ENCODE data around the gene MT3. TPM values are rescaled to one million over a fixed set of nuclear protein-coding genes. Genes with fewer than 3 reads are reported as not detected.

Gene MT3
- total and polyA plus RNA-seq, 4 experiments from 2014 or later, result 1.1 TPM; not detected in 3

DNA sequence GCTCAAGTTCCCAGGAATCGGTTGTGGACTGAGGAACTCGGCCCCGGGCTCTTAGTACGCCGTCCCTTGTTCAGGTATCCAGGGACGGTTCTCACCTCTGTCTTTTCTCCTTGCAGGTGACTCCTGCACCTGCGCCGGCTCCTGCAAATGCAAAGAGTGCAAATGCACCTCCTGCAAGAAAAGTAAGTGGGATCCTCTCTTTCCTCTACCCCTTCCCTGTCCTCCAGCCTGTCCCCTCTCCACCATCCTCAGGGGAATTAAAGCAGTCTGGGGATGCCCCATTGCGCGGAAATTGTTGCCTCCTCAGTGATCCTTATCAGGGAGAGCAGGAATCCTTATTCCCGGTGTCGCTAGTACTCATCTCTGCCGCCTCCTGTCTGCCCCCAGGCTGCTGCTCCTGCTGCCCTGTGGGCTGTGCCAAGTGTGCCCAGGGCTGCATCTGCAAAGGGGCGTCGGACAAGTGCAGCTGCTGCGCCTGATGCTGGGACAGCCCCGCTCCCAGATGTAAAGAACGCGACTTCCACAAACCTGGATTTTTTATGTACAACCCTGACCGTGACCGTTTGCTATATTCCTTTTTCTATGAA lies 19.6 kb downstream of the MT3 start:
- Mint-ChIP-seq H3K9me3 (no peaks in the 10 kb centered on the region), H3K27ac (peak overlapping the region; percentile 88 to 100 (median 96)), H3K4me3 (peak overlapping the region; percentile 92 to 99 (median 98)), H3K27me3 (no peaks in the 10 kb centered on the region), H3K4me1 (peaks cover 26 to 53% (median 38%) of the 10 kb centered on the region in 4 donors), H3K36me3 (peaks cover 0 to 4% of the 10 kb centered on the region in 2 donors)
- ChIA-PET CTCF (ENCODE audit: partially characterized antibody) (interaction anchor here (0.9 to 5.9 kb wide), 7 partner anchors 8 to 128 kb away, joined by 3 to 35 read pairs (median 5); no protein-coding TSS in a partner anchor), POLR2A (ENCODE audit: partially characterized antibody) (interaction anchor here (0.9 to 4.7 kb wide), 15 partner anchors 9 to 92 kb away, joined by 3 to 30 read pairs (median 4); partner anchors contain the start of genes BBS2, MT1E and MT1X)
- peak in 1 of 5 donors; percentile 9 for DNase-seq
- Histone ChIP-seq H3K4me3 (ENCODE audit: low read length in 2 of 2) (peak overlapping the region; percentile 70 to 94), H3K4me1 (ENCODE audit: insufficient read depth, low read length) (peaks cover 46% of the 10 kb centered on the region), H3K27ac (ENCODE audit: low read depth, low read length) (peak overlapping the region; percentile 82), H3K36me3 (ENCODE audit: insufficient read depth, low read length) (no peaks in the 10 kb centered on the region), H3K27me3 (ENCODE audit: insufficient read depth, low read length) (no peaks in the 10 kb centered on the region), H3K9me3 (ENCODE audit: control insufficient read depth in 1 of 2, low read length in 2 of 2) (no peaks in the 10 kb centered on the region)
- intact Hi-C loops (cut with micrococcal nuclease), result loop anchor here (1.0 to 2.0 kb wide), 6 partner anchors 8 to 93 kb away; partner anchors contain the start of genes MT1F and MT1X

DNA sequence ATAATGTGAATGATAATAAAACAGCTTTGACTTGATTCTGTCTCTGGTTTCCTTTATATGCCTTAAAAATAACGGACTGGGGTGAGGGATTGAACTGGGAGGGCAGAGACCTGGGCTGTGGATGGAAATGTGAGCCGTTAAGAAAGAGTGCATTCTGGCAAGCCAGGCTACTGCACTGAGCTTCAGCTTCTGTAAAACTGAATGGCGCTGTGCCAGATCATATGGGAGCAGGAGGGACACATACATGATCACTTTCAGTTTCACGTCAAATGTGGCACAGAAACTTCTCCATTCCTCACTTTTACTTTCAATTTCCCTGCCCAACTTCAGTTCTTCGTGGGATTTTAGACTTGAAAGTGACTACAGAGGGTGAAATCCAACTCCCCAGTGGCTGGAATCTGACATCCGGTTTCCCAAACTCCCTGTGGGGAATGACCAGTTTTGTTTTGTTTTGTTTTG lies 20.2 kb downstream of the MT3 start:
- H3K4me3 Mint-ChIP-seq, result peak overlapping the region; percentile 92 to 99 (median 98)
- intact Hi-C loops (cut with micrococcal nuclease), result loop anchor here (2.0 kb wide), 1 partner anchor 33 kb away; no protein-coding TSS in a partner anchor
- Histone ChIP-seq H3K4me1 (ENCODE audit: insufficient read depth, low read length) (peaks cover 46% of the 10 kb centered on the region), H3K36me3 (ENCODE audit: insufficient read depth, low read length) (no peaks in the 10 kb centered on the region), H3K9me3 (ENCODE audit: control insufficient read depth in 1 of 2, low read length in 2 of 2) (no peaks in the 10 kb centered on the region), H3K4me3 (ENCODE audit: low read length in 2 of 2) (peak overlapping the region; percentile 70 to 94), H3K27ac (ENCODE audit: low read depth, low read length) (peak overlapping the region; percentile 82), H3K27me3 (ENCODE audit: insufficient read depth, low read length) (no peaks in the 10 kb centered on the region)
- H3K27me3 Mint-ChIP-seq, result no peaks in the 10 kb centered on the region
- H3K9me3 Mint-ChIP-seq, result no peaks in the 10 kb centered on the region
- ChIA-PET POLR2A (ENCODE audit: partially characterized antibody) (interaction anchor here (0.6 to 4.7 kb wide), 9 partner anchors 9 to 92 kb away, joined by 3 to 30 read pairs (median 10); partner anchors contain the start of genes MT1E and MT1X), CTCF (ENCODE audit: partially characterized antibody) (interaction anchor here (0.8 to 5.9 kb wide), 8 partner anchors 9 to 854 kb away, joined by 3 to 35 read pairs (median 4); no protein-coding TSS in a partner anchor)
- peaks cover 0 to 4% of the 10 kb centered on the region in 2 donors for H3K36me3 Mint-ChIP-seq
- DNase-seq, result peak; percentile 76 to 90 (median 81)
- H3K4me1 Mint-ChIP-seq, result peaks cover 26 to 53% (median 38%) of the 10 kb centered on the region in 4 donors
- H3K27ac Mint-ChIP-seq, result peak overlapping the region; percentile 88 to 100 (median 96)

DNA sequence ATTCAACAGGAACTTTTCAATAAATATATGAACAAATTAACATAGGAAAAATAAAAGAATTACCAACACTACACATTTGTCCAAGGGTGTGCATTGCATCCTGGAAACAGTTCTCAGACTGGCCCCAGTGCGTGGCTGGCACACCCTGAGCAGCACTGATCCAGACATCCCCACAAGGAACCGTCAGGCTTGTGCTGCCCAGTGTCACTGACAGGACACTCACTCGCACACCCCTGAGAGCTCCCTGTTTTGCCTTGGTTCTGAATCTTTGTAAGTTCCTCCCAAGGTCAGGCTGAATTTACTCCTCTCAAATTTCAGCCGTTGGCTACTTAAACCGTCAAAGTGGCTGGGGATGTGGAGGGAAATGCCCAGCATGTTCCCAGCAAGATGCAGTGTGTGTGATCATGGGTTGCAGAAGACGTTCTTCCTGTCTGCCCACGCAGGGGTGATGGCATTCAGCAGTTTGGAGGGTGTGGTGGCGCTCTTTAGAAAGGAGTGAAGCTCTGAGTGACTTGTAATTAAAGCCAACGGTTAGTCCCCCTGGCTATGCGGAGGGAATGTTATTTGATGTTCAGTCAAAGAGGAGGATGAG lies 20.8 kb downstream of the MT3 start:
- ChIA-PET POLR2A (ENCODE audit: partially characterized antibody) (interaction anchor here (0.6 to 4.7 kb wide), 6 partner anchors 10 to 91 kb away, joined by 3 to 30 read pairs (median 10); partner anchors contain the start of gene MT1X), CTCF (ENCODE audit: partially characterized antibody) (interaction anchor here (0.8 to 5.9 kb wide), 7 partner anchors 9 to 853 kb away, joined by 3 to 35 read pairs (median 4); no protein-coding TSS in a partner anchor)
- no peaks in the 10 kb centered on the region for H3K9me3 ChIP-seq (ENCODE audit: control insufficient read depth in 1 of 2, low read length in 2 of 2)
- peak overlapping the region; percentile 70 to 94 for H3K4me3 ChIP-seq (ENCODE audit: low read length in 2 of 2)
- DNase-seq, result peak; percentile 63 to 86 (median 78)
- H3K4me1 ChIP-seq (ENCODE audit: insufficient read depth, low read length), result peaks cover 46% of the 10 kb centered on the region
- Mint-ChIP-seq H3K4me3 (peak overlapping the region; percentile 92 to 99 (median 98)), H3K4me1 (peaks cover 26 to 53% (median 38%) of the 10 kb centered on the region in 4 donors), H3K27ac (peak overlapping the region; percentile 88 to 100 (median 96)), H3K9me3 (no peaks in the 10 kb centered on the region), H3K27me3 (no peaks in the 10 kb centered on the region), H3K36me3 (peaks cover 0 to 4% of the 10 kb centered on the region in 2 donors)
- no peaks in the 10 kb centered on the region for H3K36me3 ChIP-seq (ENCODE audit: insufficient read depth, low read length)
- peak overlapping the region; percentile 82 for H3K27ac ChIP-seq (ENCODE audit: low read depth, low read length)
- intact Hi-C loops (cut with micrococcal nuclease), result no loop called here
- H3K27me3 ChIP-seq (ENCODE audit: insufficient read depth, low read length), result no peaks in the 10 kb centered on the region

DNA sequence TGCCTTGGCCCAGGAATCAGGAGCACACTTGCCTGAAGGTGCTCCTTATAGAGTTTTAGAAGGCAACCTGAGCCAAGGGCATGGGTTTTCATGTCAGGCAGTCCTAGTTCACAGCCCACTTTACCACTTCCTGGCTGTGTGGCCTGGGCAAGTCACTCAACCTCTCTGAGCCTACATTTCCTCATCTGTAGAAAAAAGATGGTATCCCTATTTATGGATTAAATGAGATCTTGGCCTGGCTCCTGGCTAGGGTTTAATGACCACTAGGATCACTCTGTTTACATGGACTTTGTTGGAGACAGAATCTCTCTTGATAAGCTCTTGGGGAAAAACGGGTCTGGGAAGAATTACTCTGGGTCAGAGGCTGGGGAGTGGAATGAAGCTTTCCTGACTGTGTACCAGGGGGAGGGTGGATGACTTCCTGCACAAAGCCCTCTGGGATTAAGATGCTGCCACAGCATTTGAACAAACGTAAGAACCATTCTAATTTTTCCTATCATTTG lies 21.3 kb downstream of the MT3 start:
- no peak for DNase-seq
- no peaks in the 10 kb centered on the region for H3K27me3 ChIP-seq (ENCODE audit: insufficient read depth, low read length)
- Mint-ChIP-seq H3K9me3 (no peaks in the 10 kb centered on the region), H3K4me3 (peak overlapping the region; percentile 73 to 99 (median 98)), H3K27me3 (no peaks in the 10 kb centered on the region), H3K36me3 (peaks cover 0 to 4% of the 10 kb centered on the region in 2 donors), H3K4me1 (peaks cover 26 to 53% (median 38%) of the 10 kb centered on the region in 4 donors), H3K27ac (peak overlapping the region; percentile 88 to 100 (median 96))
- H3K36me3 ChIP-seq (ENCODE audit: insufficient read depth, low read length), result no peaks in the 10 kb centered on the region
- peaks cover 46% of the 10 kb centered on the region for H3K4me1 ChIP-seq (ENCODE audit: insufficient read depth, low read length)
- peak overlapping the region; percentile 82 for H3K27ac ChIP-seq (ENCODE audit: low read depth, low read length)
- CTCF ChIA-PET (ENCODE audit: partially characterized antibody), result interaction anchor here (1.2 to 5.9 kb wide), 3 partner anchors 33 to 852 kb away, joined by 3 to 35 read pairs (median 7); no protein-coding TSS in a partner anchor
- peak overlapping the region in 1 of 2 donors; percentile 94 for H3K4me3 ChIP-seq (ENCODE audit: low read length in 2 of 2)
- no peaks in the 10 kb centered on the region for H3K9me3 ChIP-seq (ENCODE audit: control insufficient read depth in 1 of 2, low read length in 2 of 2)
- POLR2A ChIA-PET (ENCODE audit: partially characterized antibody), result interaction anchor here (1.0 to 4.7 kb wide), 6 partner anchors 14 to 91 kb away, joined by 4 to 30 read pairs (median 10); partner anchors contain the start of genes MT1E and MT1X
- intact Hi-C loops (cut with micrococcal nuclease), result no loop called here

DNA sequence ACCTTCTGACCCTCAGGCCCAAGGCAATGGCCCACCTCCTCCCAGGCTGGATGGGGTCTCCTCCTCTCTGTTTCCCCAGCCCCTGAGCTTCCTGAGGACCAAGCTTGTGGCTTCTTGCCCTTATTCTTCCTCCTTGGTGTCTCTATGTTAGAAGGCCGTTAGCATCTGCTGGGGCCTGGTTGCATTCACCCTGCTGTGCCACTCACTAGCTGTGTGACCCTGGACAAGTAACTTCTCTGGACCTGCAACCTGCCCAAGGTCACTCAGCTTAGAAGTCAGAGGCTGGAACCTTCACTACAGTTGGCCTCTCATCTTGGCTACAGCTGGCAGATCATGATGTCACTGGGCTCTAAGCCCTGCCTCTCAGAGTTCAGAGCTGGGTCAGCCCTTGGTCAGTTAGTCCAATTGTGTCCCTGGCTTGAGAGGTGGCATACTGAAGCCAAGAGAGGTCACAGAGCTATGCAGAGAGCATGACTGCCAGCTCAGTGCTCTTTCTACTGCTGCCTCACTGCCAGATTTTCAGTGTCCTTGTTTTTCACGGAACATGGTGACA lies 22.0 kb downstream of the MT3 start:
- Mint-ChIP-seq H3K9me3 (no peaks in the 10 kb centered on the region), H3K27me3 (no peaks in the 10 kb centered on the region), H3K27ac (peak overlapping the region; percentile 88 to 100 (median 96)), H3K36me3 (peaks cover 0 to 4% of the 10 kb centered on the region in 2 donors), H3K4me3 (peak overlapping the region in 5 of 8 donors; percentile 1 to 61 (median 27)), H3K4me1 (peaks cover 26 to 53% (median 38%) of the 10 kb centered on the region in 4 donors)
- Histone ChIP-seq H3K9me3 (ENCODE audit: control insufficient read depth in 1 of 2, low read length in 2 of 2) (no peaks in the 10 kb centered on the region), H3K27me3 (ENCODE audit: insufficient read depth, low read length) (no peaks in the 10 kb centered on the region), H3K4me3 (ENCODE audit: low read length in 2 of 2) (no peak overlapping the region), H3K36me3 (ENCODE audit: insufficient read depth, low read length) (no peaks in the 10 kb centered on the region), H3K27ac (ENCODE audit: low read depth, low read length) (peak overlapping the region; percentile 82), H3K4me1 (ENCODE audit: insufficient read depth, low read length) (peaks cover 46% of the 10 kb centered on the region)
- no peak for DNase-seq
- ChIA-PET POLR2A (ENCODE audit: partially characterized antibody) (interaction anchor here (1.0 to 4.1 kb wide), 4 partner anchors 14 to 92 kb away, joined by 4 to 30 read pairs (median 8); partner anchors contain the start of genes MT1E and MT1X), CTCF (ENCODE audit: partially characterized antibody) (interaction anchor here (1.2 to 5.9 kb wide), 3 partner anchors 33 to 97 kb away, joined by 3 to 35 read pairs (median 7); no protein-coding TSS in a partner anchor)
- intact Hi-C loops (cut with micrococcal nuclease), result no loop called here

DNA sequence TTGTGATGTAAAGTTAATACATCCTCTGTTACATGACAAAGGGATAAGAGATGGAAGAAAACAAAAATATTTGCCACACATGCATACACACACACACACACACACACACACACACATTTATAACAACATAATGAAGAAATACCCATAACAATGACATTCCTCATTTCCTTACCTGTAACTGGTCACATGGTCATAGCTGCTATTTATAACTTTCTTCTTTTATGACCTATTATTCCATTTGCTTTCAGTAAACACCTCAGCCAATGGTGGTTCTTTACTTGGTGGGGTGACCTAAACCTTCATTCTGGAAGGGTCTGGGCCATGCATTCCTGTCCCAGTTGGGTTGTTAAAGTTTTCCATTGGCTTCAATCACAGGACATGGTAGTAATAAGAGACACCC lies 24.4 kb downstream of the MT3 start:
- intact Hi-C loops (cut with micrococcal nuclease), result no loop called here
- Mint-ChIP-seq H3K36me3 (peaks cover 0 to 3% of the 10 kb centered on the region in 2 donors), H3K4me1 (peaks cover 22 to 34% (median 27%) of the 10 kb centered on the region in 4 donors), H3K9me3 (no peaks in the 10 kb centered on the region), H3K27ac (no peak overlapping the region), H3K4me3 (no peak overlapping the region), H3K27me3 (peaks cover 0 to 4% of the 10 kb centered on the region in 2 donors)
- Histone ChIP-seq H3K36me3 (ENCODE audit: insufficient read depth, low read length) (no peaks in the 10 kb centered on the region), H3K4me3 (ENCODE audit: low read length in 2 of 2) (no peak overlapping the region), H3K27me3 (ENCODE audit: insufficient read depth, low read length) (no peaks in the 10 kb centered on the region), H3K4me1 (ENCODE audit: insufficient read depth, low read length) (peaks cover 28% of the 10 kb centered on the region), H3K9me3 (ENCODE audit: control insufficient read depth in 1 of 2, low read length in 2 of 2) (no peaks in the 10 kb centered on the region), H3K27ac (ENCODE audit: low read depth, low read length) (no peak overlapping the region)
- ChIA-PET CTCF (ENCODE audit: partially characterized antibody) (interaction anchor here (1.8 to 1.9 kb wide), 2 partner anchors 10 to 37 kb away, joined by 5 to 9 read pairs; no protein-coding TSS in a partner anchor), POLR2A (ENCODE audit: partially characterized antibody) (no interaction called here)
- DNase-seq, result no peak
